Chondrocyte (in vitro differentiated cells): ENCODE results near the gene ASIC3. TPM values are rescaled to one million over a fixed set of nuclear protein-coding genes. Genes with fewer than 3 reads are reported as not detected.

Experiments used
- DNase-seq: peaks from one replicate; pipeline ENCODE4 v3.0.0; 2021; ENCODE audit warnings: mixed read lengths, low spot score
- H3K27ac Mint-ChIP-seq: one replicate; pipeline ENCODE4 v1.8.0; 2021; ENCODE audit warnings: mild to moderate bottlenecking, moderate library complexity, mixed read lengths; ENCODE audit not compliant: unreplicated experiment
- H3K27me3 Mint-ChIP-seq: 2 replicates; pipeline ENCODE4 v1.8.0; 2021; ENCODE audit warnings: low read depth, mixed read lengths
- H3K36me3 Mint-ChIP-seq: 2 replicates; pipeline ENCODE4 v1.8.0; 2021; ENCODE audit warnings: low read depth, mixed read lengths
- H3K4me1 Mint-ChIP-seq: 2 replicates; pipeline ENCODE4 v1.8.0; 2021; ENCODE audit warnings: low read depth, mild to moderate bottlenecking, mixed read lengths
- H3K4me3 Mint-ChIP-seq: one replicate; pipeline ENCODE4 v1.8.0; 2021; ENCODE audit warnings: mild to moderate bottlenecking, moderate library complexity, mixed read lengths; ENCODE audit not compliant: unreplicated experiment
- H3K9me3 Mint-ChIP-seq: 2 replicates; pipeline ENCODE4 v1.8.0; 2021; ENCODE audit warnings: low read depth, mixed read lengths
- CTCF ChIP-seq: fragments of 200-600 bp; sonication (generic); IDR thresholded peaks from 2 replicates; pipeline ENCODE4 v1.5.0; 2021; ENCODE audit warnings: antibody characterized with exemption, mild to moderate bottlenecking, moderate library complexity
- total RNA-seq: library from RNA; stranded (reverse); gene quantifications from 3 replicates; pipeline ENCODE4 v1.2.1, GENCODE V29; 2021

ASIC3 gene
- total RNA-seq, 1 donor from 2014 or later = 2.4 TPM

- DNase-seq = no peak
- Mint-ChIP-seq H3K4me3 (peak overlapping the region; percentile 96), H3K36me3 (peaks cover 3% of the 10 kb centered on the region), H3K27ac (peak overlapping the region; percentile 97), H3K27me3 (no peaks in the 10 kb centered on the region), H3K4me1 (peaks cover 50% of the 10 kb centered on the region), H3K9me3 (no peaks in the 10 kb centered on the region)
- no peak for TF ChIP-seq CTCF
Measured at GRCh38 chr7:151058781-151059366, 10.5 kb downstream of the ASIC3 start.

DNA sequence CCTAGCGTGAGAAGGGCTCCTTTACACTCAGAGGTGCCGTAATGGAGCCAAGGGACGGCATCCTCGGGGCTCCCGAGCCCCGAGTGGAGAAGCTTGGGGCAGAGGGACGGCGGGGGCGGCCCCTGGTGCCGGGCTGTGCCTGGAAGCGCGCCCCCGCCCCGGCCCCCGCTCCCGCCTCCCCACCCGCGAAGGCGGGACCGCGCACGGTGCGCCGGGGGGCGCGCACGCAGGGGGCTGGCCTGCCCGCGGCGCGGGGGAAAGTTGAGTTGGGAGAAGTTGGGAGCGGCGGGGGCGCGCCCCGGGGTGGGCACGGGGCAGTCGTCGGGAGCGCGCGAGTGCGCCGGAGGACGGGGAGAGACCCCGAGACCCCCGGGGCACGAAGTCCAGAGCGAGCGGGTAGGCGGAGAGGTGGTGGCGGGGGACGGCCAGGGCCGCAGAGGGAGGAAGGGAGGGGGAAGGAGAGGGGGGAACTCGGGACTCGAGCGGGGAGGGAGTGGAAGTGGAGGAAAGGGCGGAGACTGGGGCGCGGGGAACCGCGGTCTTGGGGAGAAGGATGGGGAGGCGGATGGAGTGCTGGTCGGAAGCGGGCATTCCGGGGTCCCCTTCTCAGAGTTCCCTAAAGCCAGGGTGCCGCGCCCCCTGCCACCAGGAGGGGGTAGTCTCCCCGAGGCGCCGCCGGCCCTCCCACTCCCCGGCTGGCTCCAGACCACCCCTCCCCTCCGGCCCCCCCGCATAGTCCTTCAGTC is 11.2 kb downstream of the ASIC3 start, which contains the start of gene SLC4A2:
Gene SLC4A2, plus strand, starts transcription at position 223 of the 746 bp plus-strand sequence. CDS start 2,399 bp downstream, outside the sequence.
- peak within 1 kb of the TSS; percentile 97 for H3K27ac Mint-ChIP-seq
- H3K36me3 Mint-ChIP-seq = peaks cover 2% of the 10 kb centered on the region
- DNase-seq = no peak
- no peaks in the 10 kb centered on the region for H3K9me3 Mint-ChIP-seq
- peak; percentile 84 for TF ChIP-seq CTCF
- H3K4me1 Mint-ChIP-seq = peaks cover 50% of the 10 kb centered on the region
- peak within 1 kb of the TSS; percentile 96 for H3K4me3 Mint-ChIP-seq
- H3K27me3 Mint-ChIP-seq = no peaks in the 10 kb centered on the region

DNA sequence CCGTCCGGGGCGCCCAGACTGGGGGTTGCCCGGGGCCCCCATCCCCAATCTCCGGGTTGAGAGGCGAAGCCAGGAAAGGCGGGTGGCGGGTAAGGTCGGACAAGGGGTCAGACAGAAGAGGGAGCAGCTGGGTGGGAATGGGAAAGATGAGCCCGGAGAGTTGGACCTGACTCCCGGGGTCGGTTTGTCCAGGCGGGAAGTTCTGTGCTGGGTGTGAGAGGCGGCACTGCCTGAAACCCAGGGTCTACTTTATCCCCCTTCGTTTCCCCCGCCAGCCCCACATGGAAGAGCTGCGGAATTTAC is 11.7 kb downstream of the ASIC3 start:
- Mint-ChIP-seq H3K27ac (peak overlapping the region; percentile 97), H3K4me1 (peaks cover 50% of the 10 kb centered on the region), H3K27me3 (no peaks in the 10 kb centered on the region), H3K36me3 (peaks cover 2% of the 10 kb centered on the region), H3K4me3 (peak overlapping the region; percentile 96), H3K9me3 (no peaks in the 10 kb centered on the region)
- no peak for DNase-seq
- TF ChIP-seq CTCF = peak; percentile 57

GRCh38 chr7:151060416-151061212 is 12.3 kb downstream of the ASIC3 start:
- H3K9me3 Mint-ChIP-seq = no peaks in the 10 kb centered on the region
- peak; percentile 64 for TF ChIP-seq CTCF
- no peak for DNase-seq
- H3K27ac Mint-ChIP-seq = peak overlapping the region; percentile 97
- H3K4me1 Mint-ChIP-seq = peaks cover 53% of the 10 kb centered on the region
- no peaks in the 10 kb centered on the region for H3K27me3 Mint-ChIP-seq
- H3K36me3 Mint-ChIP-seq = peaks cover 7% of the 10 kb centered on the region
- H3K4me3 Mint-ChIP-seq = peak overlapping the region; percentile 96
